ENCODE results near the gene ZNF780A.

DNA sequence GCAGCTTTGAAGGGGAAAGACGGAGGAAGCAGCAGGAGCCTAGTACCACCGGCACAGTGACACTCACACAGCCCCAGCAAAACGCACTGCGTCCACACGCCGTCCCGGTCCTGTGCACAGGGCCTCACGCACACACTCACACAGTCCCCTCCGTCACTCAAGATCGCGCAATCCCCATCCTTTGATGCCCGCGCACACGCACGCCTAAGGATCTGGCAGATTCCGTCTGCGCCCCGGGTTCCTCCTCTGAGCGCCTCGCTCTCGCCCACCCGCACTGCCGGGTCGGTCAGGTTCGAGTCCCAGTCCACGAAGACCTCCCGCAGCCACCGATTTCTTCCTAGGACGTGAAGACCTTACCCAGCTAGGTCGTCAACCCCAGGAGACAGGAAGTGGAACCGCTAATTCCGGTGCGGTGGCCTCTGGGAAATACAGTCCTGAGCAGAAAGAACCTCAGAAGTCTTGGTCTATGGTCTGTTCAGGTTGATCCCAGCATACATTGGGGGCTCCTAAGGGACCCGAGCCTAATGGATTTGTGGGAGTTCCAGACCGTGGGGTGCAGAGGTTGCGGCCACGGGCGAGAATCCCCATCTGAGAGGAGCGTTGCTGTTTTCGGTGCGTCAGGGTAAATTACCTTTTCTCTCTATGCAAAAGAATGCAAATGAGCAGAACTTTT, 34.8 kb downstream of the ZNF780A start, which contains the start of gene ZNF780B:
- peak; percentile 4 for TF ChIP-seq POLR2AphosphoS5 (IDR thresholded peaks at IDR 0.05)
- TF ChIP-seq EP300 (IDR thresholded peaks at IDR 0.05): no peak

Measured in gastroesophageal sphincter (tissue), 2 donors.